ENCODE measurements around the gene MYL9. TPM values are rescaled to one million over a fixed set of nuclear protein-coding genes. Genes with fewer than 3 reads are reported as not detected.
A peak's percentile ranks its signal among the peaks of the same experiment; 100 is the strongest.

The MYL9 gene
- total RNA-seq, 3 donors from 2014 or later (not counting 1 experiment from before 2014, with no cell fraction given): 2.7 to 13.5 (median 2.7) TPM

DNA sequence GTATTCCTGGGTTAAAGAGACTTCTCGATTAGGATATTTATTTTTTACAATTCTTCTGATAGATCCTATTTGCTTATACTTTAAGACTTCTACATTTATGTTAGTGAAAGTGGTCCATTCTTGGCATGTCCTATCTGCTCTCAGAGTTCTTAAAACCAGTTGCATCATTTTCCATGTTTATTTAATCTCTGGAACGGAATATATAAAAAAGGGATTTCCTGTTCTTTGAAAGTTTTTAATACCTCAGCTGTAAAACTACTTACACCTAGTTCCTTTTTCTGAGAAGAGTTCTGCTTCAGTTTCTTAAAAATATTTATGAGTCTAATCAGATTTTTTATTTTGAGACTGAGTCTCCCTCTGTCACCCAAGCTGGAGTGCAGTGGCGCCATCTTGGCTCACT lies 18.0 kb upstream of the MYL9 start:
- ATAC-seq: no peak
- H3K9me3 ChIP-seq (ENCODE audit: control insufficient read depth, insufficient read depth, low read length): no peaks in the 10 kb centered on the region
- no peaks in the 10 kb centered on the region for H3K36me3 Mint-ChIP-seq
- no peaks in the 10 kb centered on the region for H3K27me3 Mint-ChIP-seq (ENCODE audit: low read depth in 2 of 2)
- H3K4me3 Mint-ChIP-seq: no peak overlapping the region
- no peak overlapping the region for H3K4me3 ChIP-seq (ENCODE audit: low read length)
- intact Hi-C loops (cut with micrococcal nuclease): no loop called here
- no peaks in the 10 kb centered on the region for H3K4me1 ChIP-seq (ENCODE audit: control insufficient read depth, insufficient read depth, low read length)
- H3K36me3 ChIP-seq (ENCODE audit: control insufficient read depth, insufficient read depth, low read length): peaks cover 40% of the 10 kb centered on the region
- TF ChIP-seq, protein P1, sequence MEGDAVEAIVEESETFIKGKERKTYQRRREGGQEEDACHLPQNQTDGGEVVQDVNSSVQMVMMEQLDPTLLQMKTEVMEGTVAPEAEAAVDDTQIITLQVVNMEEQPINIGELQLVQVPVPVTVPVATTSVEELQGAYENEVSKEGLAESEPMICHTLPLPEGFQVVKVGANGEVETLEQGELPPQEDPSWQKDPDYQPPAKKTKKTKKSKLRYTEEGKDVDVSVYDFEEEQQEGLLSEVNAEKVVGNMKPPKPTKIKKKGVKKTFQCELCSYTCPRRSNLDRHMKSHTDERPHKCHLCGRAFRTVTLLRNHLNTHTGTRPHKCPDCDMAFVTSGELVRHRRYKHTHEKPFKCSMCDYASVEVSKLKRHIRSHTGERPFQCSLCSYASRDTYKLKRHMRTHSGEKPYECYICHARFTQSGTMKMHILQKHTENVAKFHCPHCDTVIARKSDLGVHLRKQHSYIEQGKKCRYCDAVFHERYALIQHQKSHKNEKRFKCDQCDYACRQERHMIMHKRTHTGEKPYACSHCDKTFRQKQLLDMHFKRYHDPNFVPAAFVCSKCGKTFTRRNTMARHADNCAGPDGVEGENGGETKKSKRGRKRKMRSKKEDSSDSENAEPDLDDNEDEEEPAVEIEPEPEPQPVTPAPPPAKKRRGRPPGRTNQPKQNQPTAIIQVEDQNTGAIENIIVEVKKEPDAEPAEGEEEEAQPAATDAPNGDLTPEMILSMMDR (IDR thresholded peaks at IDR 0.05): no peak
- DNase-seq: no peak
- 78% methylated on average over 1 of the region's 3 CpGs for WGBS (ENCODE audit: insufficient coverage)
- H3K9me3 Mint-ChIP-seq: no peaks in the 10 kb centered on the region
- no peaks in the 10 kb centered on the region for H3K27me3 ChIP-seq (ENCODE audit: control insufficient read depth, insufficient read depth, low read length)
- H3K27ac Mint-ChIP-seq: no peak overlapping the region
- H3K27ac ChIP-seq (ENCODE audit: low read length): no peak overlapping the region
- H3K4me1 Mint-ChIP-seq: no peaks in the 10 kb centered on the region

DNA sequence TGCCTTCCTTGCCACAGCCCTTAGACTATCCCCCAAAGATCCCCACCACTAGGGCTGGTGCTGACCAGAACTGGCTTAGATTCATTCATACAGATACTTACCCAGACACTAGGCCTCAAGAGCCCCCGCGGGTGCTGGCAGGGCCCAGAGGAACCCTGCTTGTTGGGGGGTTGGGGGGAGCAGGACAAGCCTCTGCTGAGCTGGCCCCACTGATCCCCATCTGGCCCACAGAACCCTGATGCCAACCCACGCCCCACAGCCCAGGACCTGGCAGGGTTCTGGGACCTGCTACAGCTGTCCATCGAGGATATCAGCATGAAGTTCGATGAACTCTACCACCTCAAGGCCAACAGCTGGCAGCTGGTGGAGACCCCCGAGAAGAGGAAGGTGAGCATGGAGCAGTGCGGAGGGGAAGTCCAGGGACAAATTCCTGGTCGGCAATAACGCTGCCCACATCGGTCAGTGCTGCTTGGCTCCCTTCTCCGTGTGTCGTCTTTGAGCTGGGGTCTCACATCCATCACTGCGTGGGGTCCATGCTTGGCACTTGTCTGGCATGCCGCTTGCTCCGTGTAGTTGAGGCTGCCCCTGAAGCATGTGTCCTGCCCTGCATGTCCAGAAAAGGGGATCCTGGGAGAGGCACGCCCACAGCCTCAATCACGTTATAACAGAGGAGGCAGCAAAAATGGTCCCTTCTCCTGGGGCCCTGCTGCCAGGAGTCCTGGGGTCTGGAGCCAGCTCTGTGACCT lies 15.5 kb upstream of the MYL9 start:
- Histone ChIP-seq H3K27me3 (ENCODE audit: control insufficient read depth, insufficient read depth, low read length) (no peaks in the 10 kb centered on the region), H3K4me1 (ENCODE audit: control insufficient read depth, insufficient read depth, low read length) (no peaks in the 10 kb centered on the region), H3K36me3 (ENCODE audit: control insufficient read depth, insufficient read depth, low read length) (peaks cover 40% of the 10 kb centered on the region), H3K9me3 (ENCODE audit: control insufficient read depth, insufficient read depth, low read length) (no peaks in the 10 kb centered on the region), H3K4me3 (ENCODE audit: low read length) (no peak overlapping the region), H3K27ac (ENCODE audit: low read length) (no peak overlapping the region)
- ATAC-seq: no peak
- Mint-ChIP-seq H3K4me3 (no peak overlapping the region), H3K4me1 (no peaks in the 10 kb centered on the region), H3K27me3 (ENCODE audit: low read depth in 2 of 2) (no peaks in the 10 kb centered on the region), H3K36me3 (no peaks in the 10 kb centered on the region), H3K27ac (no peak overlapping the region), H3K9me3 (no peaks in the 10 kb centered on the region)
- 97% methylated on average over 17 of the region's 17 CpGs for WGBS (ENCODE audit: insufficient coverage)
- intact Hi-C loops (cut with micrococcal nuclease): no loop called here
- TF ChIP-seq, protein P1 (IDR thresholded peaks at IDR 0.05): no peak
- DNase-seq: no peak

DNA sequence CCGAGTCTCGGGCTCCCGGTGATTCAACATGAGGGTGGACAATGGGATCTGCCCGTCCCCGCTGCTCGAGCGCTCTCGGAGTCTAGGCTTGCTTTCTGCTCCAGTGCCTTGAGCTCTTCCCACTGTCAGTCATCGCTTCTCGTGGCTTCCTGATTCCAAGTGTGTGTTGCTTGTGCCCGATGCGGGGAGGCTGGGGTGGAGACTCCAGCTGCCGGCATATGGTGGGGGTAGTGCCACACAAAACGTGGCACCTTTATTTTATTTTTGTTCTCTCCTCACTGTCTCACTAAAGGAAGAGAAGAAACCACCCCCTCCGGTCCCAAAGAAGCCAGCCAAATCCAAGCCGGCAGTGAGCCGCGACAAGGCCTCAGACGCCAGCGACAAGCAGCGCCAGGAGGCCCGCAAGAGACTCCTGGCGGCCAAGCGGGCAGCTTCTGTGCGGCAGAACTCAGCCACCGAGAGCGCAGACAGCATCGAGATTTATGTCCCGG lies 14.8 kb upstream of the MYL9 start:
- peaks cover 39% of the 10 kb centered on the region for H3K36me3 ChIP-seq (ENCODE audit: control insufficient read depth, insufficient read depth, low read length)
- Mint-ChIP-seq H3K27me3 (ENCODE audit: low read depth in 2 of 2) (no peaks in the 10 kb centered on the region), H3K4me1 (no peaks in the 10 kb centered on the region)

More for the DNA sequence above, 14.8 kb upstream of the MYL9 start:
- peak overlapping the region in 1 of 2 donors; percentile 48 for H3K27ac Mint-ChIP-seq
- intact Hi-C loops (cut with micrococcal nuclease): no loop called here
- no peak for DNase-seq
- no peaks in the 10 kb centered on the region for H3K36me3 Mint-ChIP-seq
- TF ChIP-seq, protein P1 (IDR thresholded peaks at IDR 0.05): no peak
- no peaks in the 10 kb centered on the region for H3K9me3 ChIP-seq (ENCODE audit: control insufficient read depth, insufficient read depth, low read length)
- WGBS (ENCODE audit: insufficient coverage): 97% methylated on average over 28 of the region's 29 CpGs
- H3K4me1 ChIP-seq (ENCODE audit: control insufficient read depth, insufficient read depth, low read length): no peaks in the 10 kb centered on the region
- no peak overlapping the region for H3K4me3 ChIP-seq (ENCODE audit: low read length)
- no peaks in the 10 kb centered on the region for H3K9me3 Mint-ChIP-seq
- ATAC-seq: no peak
- no peaks in the 10 kb centered on the region for H3K27me3 ChIP-seq (ENCODE audit: control insufficient read depth, insufficient read depth, low read length)
- H3K27ac ChIP-seq (ENCODE audit: low read length): no peak overlapping the region
- no peak overlapping the region for H3K4me3 Mint-ChIP-seq
